ENCODE results near the gene GUF1. TPM values are rescaled to one million over a fixed set of nuclear protein-coding genes. Genes with fewer than 3 reads are reported as not detected.
"Not testable (repeated sequence)": the region's sequence is repeated elsewhere in the genome, so short reads cannot be mapped to it uniquely, and the experiment has no call there.

Gene GUF1
- total RNA-seq, 2 experiments from 2014 or later = 24.0 to 34.7 TPM

DNA sequence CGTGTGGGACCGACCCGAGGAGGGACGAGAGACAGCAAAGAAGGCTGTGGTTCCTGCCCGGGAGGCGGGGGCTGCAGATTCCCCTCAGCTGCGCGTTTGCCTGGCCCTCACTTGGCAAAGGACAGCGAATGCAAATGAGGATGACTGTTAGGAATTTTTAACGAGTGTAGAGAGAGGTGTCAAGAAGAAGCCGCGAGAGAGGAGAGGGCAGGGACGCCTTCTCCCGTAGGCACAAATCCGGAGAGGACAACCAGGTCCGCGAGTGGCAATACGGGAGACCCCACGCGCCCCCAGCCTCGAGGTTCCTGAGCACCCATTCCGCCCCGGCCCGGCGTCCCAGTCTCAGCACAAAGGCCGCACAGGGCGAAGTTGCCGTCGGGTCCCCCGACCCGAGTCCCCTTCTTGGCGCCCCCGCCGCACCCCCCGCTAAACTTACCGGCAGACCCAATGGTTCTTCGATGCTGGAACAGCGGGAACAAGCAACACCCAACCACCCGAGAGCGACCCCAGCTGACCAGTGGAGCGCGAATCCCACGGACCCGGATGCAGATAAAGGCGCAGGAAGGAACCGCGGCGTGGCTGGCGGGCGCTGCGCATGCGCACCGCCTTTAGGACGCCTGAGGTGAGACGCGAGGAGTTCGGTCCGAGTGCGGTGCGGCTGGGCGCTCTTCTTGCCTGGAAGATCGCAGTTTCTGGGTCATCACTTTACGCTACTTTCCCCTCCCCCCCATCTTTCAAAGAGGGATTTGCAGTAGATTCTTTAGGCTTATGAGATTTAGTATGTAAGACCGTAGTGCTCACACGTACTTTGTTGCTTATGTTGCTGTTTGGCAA, 48.0 kb downstream of the GUF1 start, which contains the start of gene GNPDA2:
TSS of gene GNPDA2 (minus strand) at position 519 of the 834 bp plus-strand sequence. CDS start 4,349 bp downstream, outside the sequence.
- Histone ChIP-seq H3K9me3 (ENCODE audit: low read length) (no peaks in the 10 kb centered on the region), H2AFZ (ENCODE audit: low read length) (peak within 1 kb of the TSS; percentile 99), H3K9me2 (ENCODE audit: insufficient read depth, low read length) (no peaks in the 10 kb centered on the region), H3K27ac (ENCODE audit: low read depth, low read length, poor library complexity, severe bottlenecking) (peak within 1 kb of the TSS; percentile 27), H3K36me3 (ENCODE audit: insufficient read depth, low read length) (no peaks in the 10 kb centered on the region), H3K4me2 (ENCODE audit: low read length) (peak within 1 kb of the TSS; percentile 84), H3K4me3 (ENCODE audit: low read depth, low read length, poor library complexity, severe bottlenecking) (peak within 1 kb of the TSS; percentile 90), H3K79me2 (ENCODE audit: insufficient read depth, low read depth, low read length) (peaks cover 47% of the 10 kb centered on the region), H4K20me1 (ENCODE audit: insufficient read depth, low read length) (peaks cover 6% of the 10 kb centered on the region), H3K4me1 (ENCODE audit: insufficient read depth, low read length, poor library complexity, severe bottlenecking) (peaks cover 14% of the 10 kb centered on the region)
- TF ChIP-seq EZH2phosphoT487 (IDR thresholded peaks at IDR 0.05; ENCODE audit: borderline replicate concordance, low read depth, low read length) (no peak), CTCF (conservative IDR thresholded peaks at IDR 0.05; ENCODE audit: low read length) (peak; percentile 39; the same call in 1 of the 2 replicates)
- CTCF ChIA-PET (ENCODE audit: unreplicated experiment) = no interaction called here
- intact Hi-C loops (cut with micrococcal nuclease; ENCODE audit: unreplicated experiment) = loop anchor here (1.0 kb wide), 1 partner anchor 47 kb away; no protein-coding TSS in a partner anchor
- BruUV-seq (replicated peaks) = no TSS peak
- POLR2A ChIA-PET = interaction anchor here (0.7 to 3.5 kb wide), 5 partner anchors 9 to 48 kb away, joined by 3 to 16 read pairs (median 8); partner anchors contain the start of gene GUF1
- peak; percentile 91 for DNase-seq (ENCODE audit: low spot score)

DNA sequence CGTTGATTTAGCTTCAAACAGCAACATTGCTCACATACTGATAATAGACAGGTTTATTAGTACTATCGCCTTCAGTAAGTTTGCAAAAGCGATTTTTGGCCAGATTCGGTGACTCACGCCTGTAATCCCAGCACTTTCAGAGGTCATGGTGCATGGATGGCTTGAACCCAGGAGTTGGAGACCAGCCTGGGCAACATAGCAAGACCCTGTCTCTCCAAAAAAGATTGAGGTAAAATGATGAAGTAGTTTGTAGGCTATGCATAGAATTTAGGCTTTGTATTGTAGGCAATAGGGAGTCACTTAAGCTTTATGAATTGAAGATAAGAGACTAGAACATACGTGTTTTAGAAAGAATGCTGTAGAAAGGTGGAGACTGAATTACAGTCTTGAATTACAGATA, 49.3 kb downstream of the GUF1 start:
- Histone ChIP-seq H3K4me3 (ENCODE audit: low read depth, low read length, poor library complexity, severe bottlenecking) (no peak overlapping the region), H2AFZ (ENCODE audit: low read length) (peak overlapping the region; percentile 99; the same call in 1 of the 2 replicates), H3K9me3 (ENCODE audit: low read length) (no peaks in the 10 kb centered on the region), H3K4me2 (ENCODE audit: low read length) (peak overlapping the region; percentile 84; the same call in 1 of the 2 replicates), H3K27ac (ENCODE audit: low read depth, low read length, poor library complexity, severe bottlenecking) (no peak overlapping the region), H3K79me2 (ENCODE audit: insufficient read depth, low read depth, low read length) (peaks cover 38% of the 10 kb centered on the region), H4K20me1 (ENCODE audit: insufficient read depth, low read length) (peaks cover 6% of the 10 kb centered on the region; the same call in 1 of the 2 replicates), H3K36me3 (ENCODE audit: insufficient read depth, low read length) (no peaks in the 10 kb centered on the region), H3K4me1 (ENCODE audit: insufficient read depth, low read length, poor library complexity, severe bottlenecking) (peaks cover 14% of the 10 kb centered on the region), H3K9me2 (ENCODE audit: insufficient read depth, low read length) (no peaks in the 10 kb centered on the region)
- BruUV-seq (replicated peaks) = no TSS peak
- ChIA-PET CTCF (ENCODE audit: unreplicated experiment) (no interaction called here), POLR2A (interaction anchor here (0.5 to 3.5 kb wide), 4 partner anchors 10 to 1118 kb away, joined by 5 to 16 read pairs (median 8); partner anchors contain the start of gene GUF1)
- no peak for DNase-seq (ENCODE audit: low spot score)
- no peak for TF ChIP-seq CTCF (conservative IDR thresholded peaks at IDR 0.05; ENCODE audit: low read length)
- TF ChIP-seq EZH2phosphoT487 (IDR thresholded peaks at IDR 0.05; ENCODE audit: borderline replicate concordance, low read depth, low read length) = no peak
- intact Hi-C loops (cut with micrococcal nuclease; ENCODE audit: unreplicated experiment) = no loop called here

DNA sequence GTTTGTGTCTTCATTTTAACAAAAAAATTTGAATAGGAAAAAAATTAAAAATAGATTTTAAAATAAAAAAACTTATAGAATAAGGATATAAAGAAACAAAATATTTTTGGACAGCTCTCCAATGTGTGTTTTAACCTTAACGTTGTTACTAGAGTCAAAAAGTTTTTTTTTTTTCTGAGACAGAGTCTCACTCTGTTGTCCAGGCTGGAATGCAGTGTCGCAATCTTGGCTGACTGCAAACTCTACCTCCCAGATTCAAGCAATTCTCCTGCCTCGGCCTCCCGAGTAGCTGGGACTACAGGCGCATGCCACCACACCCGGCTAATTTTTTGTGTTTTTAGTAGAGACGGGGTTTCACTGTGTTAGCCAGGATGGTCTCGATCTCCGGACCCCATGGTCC, 50.5 kb downstream of the GUF1 start:
- POLR2A ChIA-PET = interaction anchor here (1.4 kb wide), 1 partner anchor 28 kb away, joined by 4 read pairs; no protein-coding TSS in a partner anchor
- CTCF ChIA-PET (ENCODE audit: unreplicated experiment); intact Hi-C loops (cut with micrococcal nuclease; ENCODE audit: unreplicated experiment): not testable (repeated sequence)

More for the DNA sequence above, 50.5 kb downstream of the GUF1 start:
- H3K27ac ChIP-seq (ENCODE audit: low read depth, low read length, poor library complexity, severe bottlenecking); H3K36me3 ChIP-seq (ENCODE audit: insufficient read depth, low read length); H3K9me2 ChIP-seq (ENCODE audit: insufficient read depth, low read length); H3K4me2 ChIP-seq (ENCODE audit: low read length); H4K20me1 ChIP-seq (ENCODE audit: insufficient read depth, low read length); H2AFZ ChIP-seq (ENCODE audit: low read length); DNase-seq (ENCODE audit: low spot score); BruUV-seq (replicated peaks); H3K4me3 ChIP-seq (ENCODE audit: low read depth, low read length, poor library complexity, severe bottlenecking); H3K9me3 ChIP-seq (ENCODE audit: low read length): not testable (repeated sequence)
- Histone ChIP-seq H3K79me2 (ENCODE audit: insufficient read depth, low read depth, low read length) (peaks cover 25% of the 10 kb centered on the region), H3K4me1 (ENCODE audit: insufficient read depth, low read length, poor library complexity, severe bottlenecking) (peaks cover 14% of the 10 kb centered on the region)

All from OCI-LY7 (cell line).